BJ (cell line): ENCODE results near the gene DNAJC19. TPM values are rescaled to one million over a fixed set of nuclear protein-coding genes. Genes with fewer than 3 reads are reported as not detected.
"Not testable (repeated sequence)": the region's sequence is repeated elsewhere in the genome, so short reads cannot be mapped to it uniquely, and the experiment has no call there.

ENCODE experiments used
- CTCF ChIA-PET: fragments of 350-600 bp; formaldehyde crosslinking; extraction: SDS; loops from one replicate; lab custom pipeline; 2021; ENCODE audit warnings: antibody characterized with exemption, inconsistent platforms; lab: Yijun Ruan, JAX
- POLR2A ChIA-PET: fragments of 300-600 bp; sonication (Branson Sonifier 250); formaldehyde crosslinking; extraction: SDS; loops from one replicate; lab custom pipeline; 2021; ENCODE audit warnings: antibody characterized with exemption; lab: Charles Lee
- DNase-seq: peaks from one replicate; pipeline ENCODE4 v3.0.0-alpha.2; 2011; ENCODE audit warnings: low read depth
- H3K27me3 ChIP-seq: 2 replicates; pipeline ENCODE4 v1.6.0; 2011; ENCODE audit warnings: low read length; ENCODE audit not compliant: control insufficient read depth, insufficient read depth
- H3K36me3 ChIP-seq: 2 replicates; pipeline ENCODE4 v1.5.1; 2011; ENCODE audit warnings: low read length; ENCODE audit not compliant: control insufficient read depth, insufficient read depth
- H3K4me3 ChIP-seq: 2 replicates; pipeline ENCODE4 v1.5.1; 2011; ENCODE audit warnings: low read depth, mild to moderate bottlenecking, control low read depth, low read length
- polyA plus RNA-seq: library from polyadenylated mRNA; depleted of rRNA; stranded (reverse); fragments of >200 nt; gene quantifications from 2 replicates; pipeline ENCODE4 v1.2.3, GENCODE V29; 2011
- TF ChIP-seq, protein P1 (sequence below): IDR thresholded peaks from 2 replicates; pipeline ENCODE4 v1.5.1; 2011; ENCODE audit warnings: low read depth, mild to moderate bottlenecking, control low read depth, inconsistent platforms, low read length, moderate library complexity; ENCODE audit not compliant: insufficient read depth

Gene DNAJC19
- polyA plus RNA-seq, 1 experiment, result 37.3 TPM

DNA sequence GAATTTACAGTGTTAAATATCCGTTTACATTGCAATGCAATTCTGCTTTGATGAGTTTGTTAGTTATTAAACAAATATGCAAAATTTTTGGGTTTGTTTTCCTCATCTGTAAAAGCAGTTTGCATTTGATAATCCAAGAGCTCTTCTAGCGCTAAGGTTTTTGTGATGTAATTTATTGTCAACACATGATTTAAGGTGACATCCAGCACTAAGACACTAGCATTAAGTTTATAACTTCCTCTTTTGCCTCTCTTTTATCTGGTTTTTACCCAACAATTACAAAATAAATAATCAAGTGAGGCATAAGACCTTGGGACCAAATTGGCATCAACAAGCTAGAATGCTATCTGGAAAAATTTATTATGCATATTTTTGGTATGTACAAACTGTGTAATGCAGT is 969 bp upstream of the DNAJC19 start:
- ChIA-PET POLR2A (interaction anchor here (0.6 kb wide), 1 partner anchor 18 kb away, joined by 21 read pairs; no protein-coding TSS in a partner anchor), CTCF (interaction anchor here (1.6 kb wide), 1 partner anchor 10 kb away, joined by 3 read pairs; no protein-coding TSS in a partner anchor)
- DNase-seq, result no peak
- Histone ChIP-seq H3K36me3 (no peaks in the 10 kb centered on the region; the same call in 1 of the 2 replicates), H3K4me3 (peak overlapping the region; percentile 68), H3K27me3 (no peaks in the 10 kb centered on the region)
- TF ChIP-seq, protein P1, sequence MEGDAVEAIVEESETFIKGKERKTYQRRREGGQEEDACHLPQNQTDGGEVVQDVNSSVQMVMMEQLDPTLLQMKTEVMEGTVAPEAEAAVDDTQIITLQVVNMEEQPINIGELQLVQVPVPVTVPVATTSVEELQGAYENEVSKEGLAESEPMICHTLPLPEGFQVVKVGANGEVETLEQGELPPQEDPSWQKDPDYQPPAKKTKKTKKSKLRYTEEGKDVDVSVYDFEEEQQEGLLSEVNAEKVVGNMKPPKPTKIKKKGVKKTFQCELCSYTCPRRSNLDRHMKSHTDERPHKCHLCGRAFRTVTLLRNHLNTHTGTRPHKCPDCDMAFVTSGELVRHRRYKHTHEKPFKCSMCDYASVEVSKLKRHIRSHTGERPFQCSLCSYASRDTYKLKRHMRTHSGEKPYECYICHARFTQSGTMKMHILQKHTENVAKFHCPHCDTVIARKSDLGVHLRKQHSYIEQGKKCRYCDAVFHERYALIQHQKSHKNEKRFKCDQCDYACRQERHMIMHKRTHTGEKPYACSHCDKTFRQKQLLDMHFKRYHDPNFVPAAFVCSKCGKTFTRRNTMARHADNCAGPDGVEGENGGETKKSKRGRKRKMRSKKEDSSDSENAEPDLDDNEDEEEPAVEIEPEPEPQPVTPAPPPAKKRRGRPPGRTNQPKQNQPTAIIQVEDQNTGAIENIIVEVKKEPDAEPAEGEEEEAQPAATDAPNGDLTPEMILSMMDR, result no peak

DNA sequence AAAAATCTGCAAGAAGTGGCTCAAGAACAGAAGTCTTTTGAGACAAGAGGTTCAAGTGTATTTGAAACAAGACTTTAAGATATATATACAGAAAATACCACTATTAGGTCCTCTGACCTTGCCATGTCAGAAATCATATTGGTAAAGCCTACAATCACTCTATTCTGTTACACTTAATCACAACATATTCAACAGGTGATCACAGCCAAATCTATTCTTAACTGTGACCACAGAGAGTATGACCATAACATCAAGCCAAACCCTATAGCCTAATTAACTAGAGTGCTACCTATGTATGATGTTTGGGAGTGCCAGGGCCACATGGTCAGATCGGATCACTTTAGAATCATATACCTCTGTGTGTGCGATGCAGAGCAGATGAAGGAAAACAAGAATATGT is 2.2 kb downstream of the DNAJC19 start:
- ChIA-PET CTCF (no interaction called here), POLR2A (no interaction called here)
- Histone ChIP-seq H3K4me3 (no peak overlapping the region), H3K36me3 (no peaks in the 10 kb centered on the region; the same call in 1 of the 2 replicates), H3K27me3 (no peaks in the 10 kb centered on the region)
- DNase-seq, result no peak
- TF ChIP-seq, protein P1, result no peak

DNA sequence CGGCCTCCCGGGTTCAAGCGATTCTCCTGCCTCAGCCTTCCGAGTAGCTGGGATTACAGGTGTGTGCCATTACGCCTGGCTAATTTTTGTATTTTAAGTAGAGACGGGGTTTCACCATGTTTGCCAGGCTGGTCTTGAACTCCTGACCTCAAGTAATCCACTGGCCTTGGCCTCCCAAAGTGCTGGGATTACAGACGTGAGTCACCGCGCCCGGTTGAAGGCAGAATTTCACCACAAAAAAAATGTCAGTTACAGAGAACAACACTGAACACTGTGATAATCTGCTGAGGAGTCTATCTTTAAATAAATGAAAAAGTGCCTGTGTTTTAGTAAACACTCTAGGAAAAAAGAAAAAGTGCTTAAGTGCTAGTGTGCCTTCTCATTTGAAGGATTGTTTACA is 3.2 kb downstream of the DNAJC19 start:
- CTCF ChIA-PET, DNase-seq, H3K36me3 ChIP-seq, H3K4me3 ChIP-seq, POLR2A ChIA-PET, H3K27me3 ChIP-seq: not testable (repeated sequence)

DNA sequence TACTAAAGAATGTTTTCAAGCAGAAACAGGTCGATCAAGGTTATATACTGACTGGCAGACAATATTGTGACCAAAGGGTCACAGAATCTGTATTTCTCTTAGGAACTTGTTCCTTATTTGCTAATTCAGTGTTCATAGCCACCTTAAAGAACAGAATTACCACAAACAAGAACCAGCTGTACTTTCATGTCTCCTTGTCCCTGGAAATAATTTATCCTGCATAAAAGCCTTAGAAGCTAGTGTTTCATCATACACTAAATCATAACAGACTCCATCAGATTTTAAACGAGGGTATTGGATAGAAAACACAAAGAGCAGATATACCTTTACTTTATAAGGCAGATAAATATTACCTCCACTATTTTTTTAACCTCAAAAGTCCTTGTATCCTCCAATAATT is 6.4 kb downstream of the DNAJC19 start:
- TF ChIP-seq, protein P1, result no peak
- DNase-seq, result no peak
- no peaks in the 10 kb centered on the region for H3K27me3 ChIP-seq
- H3K36me3 ChIP-seq, result peaks cover 2% of the 10 kb centered on the region; the same call in 1 of the 2 replicates
- ChIA-PET POLR2A (interaction anchor here (0.5 kb wide), 1 partner anchor 18 kb away, joined by 4 read pairs; no protein-coding TSS in a partner anchor), CTCF (interaction anchor here (1.1 kb wide), 1 partner anchor 9 kb away, joined by 3 read pairs; no protein-coding TSS in a partner anchor)
- H3K4me3 ChIP-seq, result no peak overlapping the region

DNA sequence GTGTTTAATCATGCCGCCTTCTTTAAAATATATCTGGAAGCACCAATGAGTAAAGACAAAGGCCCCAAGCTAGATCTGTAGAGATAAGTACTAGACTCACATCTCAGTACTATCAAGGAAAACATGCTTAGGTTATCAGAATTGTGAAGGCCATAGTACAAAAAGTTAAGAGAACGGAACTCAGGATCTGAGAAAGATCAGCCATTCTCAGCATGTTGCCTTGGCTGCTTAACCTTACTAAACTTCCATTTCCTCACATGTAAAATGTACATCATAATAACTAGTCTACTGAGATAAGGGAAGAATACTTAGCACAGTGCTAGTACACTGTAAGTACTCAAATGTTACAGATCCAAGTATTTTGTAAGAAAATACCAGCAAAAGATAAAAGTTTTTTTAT is 7.6 kb downstream of the DNAJC19 start:
- TF ChIP-seq, protein P1, result no peak
- ChIA-PET POLR2A (no interaction called here), CTCF (no interaction called here)
- Histone ChIP-seq H3K27me3 (no peaks in the 10 kb centered on the region), H3K4me3 (no peak overlapping the region), H3K36me3 (peaks cover 2% of the 10 kb centered on the region; the same call in 1 of the 2 replicates)
- no peak for DNase-seq

DNA sequence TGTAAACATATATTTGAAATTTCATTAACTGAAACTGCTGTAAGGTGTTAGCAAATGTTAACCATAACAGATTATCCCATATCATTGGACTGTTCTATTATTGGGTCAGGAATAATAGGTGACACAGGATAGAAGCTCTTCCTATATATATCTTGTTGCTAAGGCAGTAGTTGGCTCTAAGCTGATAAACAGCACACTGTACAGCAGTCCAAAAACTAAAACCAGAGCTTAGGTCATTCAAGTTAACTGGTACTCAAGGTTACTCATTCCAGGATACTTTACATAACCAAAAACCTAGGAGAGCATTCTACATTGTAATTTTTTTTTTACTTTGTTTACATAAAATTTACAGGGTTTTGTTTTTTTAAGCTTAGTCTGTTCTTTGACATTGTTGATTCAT is 8.9 kb downstream of the DNAJC19 start:
- CTCF ChIA-PET, result interaction anchor here (1.4 kb wide), 1 partner anchor 9 kb away, joined by 3 read pairs; the partner anchor contains the start of gene DNAJC19
- POLR2A ChIA-PET, result no interaction called here
- TF ChIP-seq, protein P1, result no peak
- Histone ChIP-seq H3K36me3 (peaks cover 2% of the 10 kb centered on the region; the same call in 1 of the 2 replicates), H3K4me3 (no peak overlapping the region), H3K27me3 (no peaks in the 10 kb centered on the region)
- DNase-seq, result no peak
